Activated effector memory CD4-positive, alpha-beta T cell treated with anti-CD3 and anti-CD28 coated beads, Interleukin-2, amount 50 U/mL, for 16 hours (primary cell): ENCODE results near the gene COX6A2.
A peak's percentile ranks its signal among the peaks of the same experiment; 100 is the strongest.
"Not testable (repeated sequence)": the region's sequence is repeated elsewhere in the genome, so short reads cannot be mapped to it uniquely, and the experiment has no call there.

ENCODE experiments used
- DNase-seq: peaks from one replicate; pipeline ENCODE4 v3.0.0-alpha.2; 2020

The COX6A2 gene

DNA sequence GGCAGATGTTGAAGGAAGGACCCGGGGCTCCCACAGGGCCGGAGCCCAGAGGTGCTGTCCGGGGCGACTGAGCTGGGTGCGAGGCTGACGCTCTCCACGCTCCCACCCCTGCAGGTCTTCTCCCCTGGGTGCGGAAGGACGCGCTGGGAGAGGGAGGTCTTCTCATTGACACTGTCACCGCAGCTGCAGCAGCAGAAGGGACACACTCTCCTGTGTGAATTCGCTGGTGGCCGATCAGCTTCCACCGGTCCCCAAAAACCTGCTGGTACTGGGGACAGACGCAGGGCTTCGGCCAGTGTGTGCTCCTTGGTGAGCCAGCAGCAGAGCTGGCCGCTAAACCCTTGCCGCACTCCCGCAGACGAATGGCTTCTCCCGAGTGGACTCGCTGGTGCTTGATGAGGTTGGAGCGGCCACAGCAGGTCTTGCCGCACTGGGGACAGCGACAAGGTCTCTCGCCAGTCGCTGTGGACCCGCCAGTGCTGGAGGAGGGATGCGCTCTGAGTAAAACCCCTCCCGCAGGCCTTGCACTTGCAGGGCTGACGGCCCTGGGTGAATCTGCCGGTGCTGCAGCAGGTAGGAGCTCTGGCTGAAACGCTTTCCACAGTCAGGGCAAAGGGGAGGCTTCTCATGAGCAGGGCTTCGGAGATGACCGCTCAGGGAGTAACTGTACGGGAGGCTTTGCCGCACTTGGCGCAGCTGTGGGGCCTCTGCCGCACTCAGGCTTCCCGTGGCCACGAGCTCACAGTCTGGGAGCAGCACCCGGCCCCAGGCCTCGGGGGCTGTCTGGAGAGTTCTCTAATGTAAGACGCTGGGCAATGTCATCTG, 8.3 kb upstream of the COX6A2 start:
- DNase-seq, result peak; percentile 60

GRCh38 chr16:31435341-31436220, 7.4 kb upstream of the COX6A2 start:
- peak; percentile 48 for DNase-seq

- no peak for DNase-seq
These were observed 2.4 kb upstream of the COX6A2 start for GRCh38 chr16:31430380-31431052.

GRCh38 chr16:31429796-31430195, 1.6 kb upstream of the COX6A2 start:
- DNase-seq, result no peak

GRCh38 chr16:31429314-31429713, 1.2 kb upstream of the COX6A2 start:
- DNase-seq, result no peak

GRCh38 chr16:31428638-31429247, 583 bp upstream of the COX6A2 start:
- DNase-seq, result no peak

DNA sequence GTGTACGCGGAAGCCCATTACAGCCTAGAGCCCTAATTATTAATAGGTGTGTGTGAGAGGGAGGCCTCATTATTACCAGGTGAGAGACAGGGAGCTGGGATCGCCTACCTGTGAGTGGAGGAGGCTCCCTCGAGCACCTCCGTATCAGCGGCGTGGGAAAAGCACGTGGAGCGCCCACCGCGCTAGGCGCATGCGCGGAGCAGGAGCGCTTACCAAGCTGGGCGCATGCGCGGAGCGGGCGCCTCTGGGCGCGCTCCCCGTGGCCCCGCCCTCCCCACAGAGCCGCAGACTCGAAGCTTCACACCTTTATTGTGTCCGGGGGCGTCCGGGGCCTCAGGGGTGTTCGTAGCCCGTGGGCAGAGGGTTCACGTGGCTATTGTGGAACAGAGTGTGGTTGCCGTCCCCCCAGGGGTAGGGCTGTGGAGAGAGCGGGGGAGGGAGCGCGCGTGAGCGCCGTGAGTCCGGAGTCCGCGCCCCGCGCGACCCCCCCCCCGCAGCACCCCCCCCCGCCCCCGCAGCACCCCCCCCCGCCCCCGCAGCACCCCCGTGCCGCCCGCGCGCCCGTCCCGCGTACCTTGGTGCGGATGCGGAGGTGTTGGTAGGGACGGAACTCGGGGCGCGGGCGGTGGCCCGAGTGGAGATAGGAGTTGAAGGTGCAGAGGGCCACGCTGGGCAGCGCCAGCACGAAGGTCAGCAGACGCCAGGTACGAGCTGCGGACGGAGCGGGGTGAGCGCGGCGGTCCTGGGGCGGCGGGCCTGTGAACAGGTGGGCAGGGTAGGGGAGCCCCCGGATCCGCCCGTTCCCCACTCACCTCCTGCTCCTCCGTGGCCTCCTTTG, 500 bp downstream of the COX6A2 start:
- peak; percentile 88 for DNase-seq

DNA sequence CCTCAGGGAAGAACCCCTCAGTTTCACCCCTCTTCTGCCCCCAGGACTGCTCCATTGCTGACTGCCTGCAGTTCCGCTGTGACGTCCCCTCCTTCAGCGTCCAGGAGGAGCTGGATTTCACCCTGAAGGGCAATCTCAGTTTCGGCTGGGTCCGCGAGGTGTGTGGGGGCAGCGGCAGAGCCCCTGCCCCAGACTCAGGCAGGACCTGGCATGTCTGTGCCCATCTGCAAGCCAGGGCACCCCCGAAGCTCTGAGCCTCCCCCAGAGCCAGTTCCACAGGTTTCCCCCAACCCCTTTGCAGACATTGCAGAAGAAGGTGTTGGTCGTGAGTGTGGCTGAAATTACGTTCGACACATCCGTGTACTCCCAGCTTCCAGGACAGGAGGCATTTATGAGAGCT, 4.4 kb downstream of the COX6A2 start:
- DNase-seq, result no peak

- DNase-seq, result no peak
These were observed 4.9 kb downstream of the COX6A2 start for GRCh38 chr16:31423241-31423640.

DNA sequence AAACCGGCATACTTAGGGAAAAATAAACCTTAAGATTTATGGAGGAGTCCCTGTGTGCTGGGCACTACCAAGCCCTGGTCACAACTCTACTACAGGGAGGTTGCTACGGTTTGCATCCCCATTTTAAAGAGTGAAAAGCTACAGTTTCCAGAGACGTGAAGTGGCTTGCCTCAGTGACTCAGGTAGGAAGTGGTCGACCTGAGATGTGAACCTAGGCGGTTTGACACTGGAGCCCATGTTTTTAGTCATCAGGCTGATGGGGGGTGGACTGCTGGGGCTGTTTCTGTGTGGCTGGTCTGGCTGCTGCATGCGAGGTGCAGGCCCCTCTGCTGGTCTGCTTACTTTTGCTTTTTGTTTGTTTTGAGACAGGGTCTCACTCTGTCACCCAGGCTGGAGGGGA, 6.6 kb downstream of the COX6A2 start:
- peak; percentile 73 for DNase-seq

GRCh38 chr16:31420037-31420436, 8.1 kb downstream of the COX6A2 start:
- no peak for DNase-seq

DNA sequence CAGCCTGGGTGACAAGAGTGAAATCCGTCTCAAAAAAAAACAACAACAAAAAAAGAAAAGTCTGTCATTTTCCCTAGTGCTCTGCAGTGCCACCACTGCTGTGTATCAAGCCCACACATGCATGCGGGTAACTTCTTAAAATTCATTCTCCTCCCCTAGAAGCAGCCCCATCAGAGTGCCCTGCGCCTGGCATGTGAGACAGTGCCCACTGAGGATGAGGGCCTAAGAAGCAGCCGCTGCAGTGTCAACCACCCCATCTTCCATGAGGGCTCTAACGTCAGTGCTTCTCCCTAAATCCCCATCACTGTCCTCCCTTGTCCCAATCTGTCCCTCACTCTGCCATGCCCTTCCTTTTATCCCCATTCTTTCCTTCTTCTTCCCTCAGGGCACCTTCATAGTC, 10.2 kb downstream of the COX6A2 start:
- DNase-seq, result no peak

DNA sequence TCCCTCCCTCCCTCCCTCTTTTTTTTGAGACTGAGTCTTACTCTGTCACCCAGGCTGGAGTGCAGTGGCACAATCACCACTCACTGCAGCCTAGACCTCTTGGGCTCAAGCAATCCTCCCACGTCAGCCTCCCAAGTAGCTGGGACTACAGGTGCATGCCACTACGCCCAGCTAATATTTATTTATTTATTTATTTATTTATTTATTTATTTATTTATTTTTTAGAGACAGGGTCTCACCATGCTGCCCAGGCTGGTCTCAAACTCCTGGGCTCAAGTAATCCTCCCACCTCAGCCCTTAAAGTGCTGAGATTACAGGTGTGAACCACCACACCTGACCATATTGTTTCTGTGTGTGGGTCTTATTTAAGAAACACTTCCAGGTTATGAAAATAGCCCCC, 11.1 kb downstream of the COX6A2 start:
- not testable (repeated sequence) for DNase-seq

DNA sequence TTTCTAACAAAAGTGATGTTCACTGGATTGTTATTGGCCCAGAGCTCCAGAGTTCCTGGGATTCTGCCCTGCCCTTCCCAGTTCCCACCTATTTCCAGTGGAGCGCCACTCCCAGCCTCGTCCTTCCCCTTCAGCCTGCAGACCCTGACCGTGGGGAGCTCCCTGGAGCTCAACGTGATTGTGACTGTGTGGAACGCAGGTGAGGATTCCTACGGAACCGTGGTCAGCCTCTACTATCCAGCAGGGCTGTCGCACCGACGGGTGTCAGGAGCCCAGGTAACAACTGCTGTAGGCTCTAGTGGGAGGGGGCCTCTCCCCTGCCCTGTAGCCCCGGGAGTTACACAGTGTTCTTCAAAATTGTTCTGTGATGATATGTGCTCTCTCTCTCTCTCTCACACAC, 11.8 kb downstream of the COX6A2 start:
- no peak for DNase-seq

GRCh38 chr16:31414706-31415105, 13.5 kb downstream of the COX6A2 start:
- no peak for DNase-seq

DNA sequence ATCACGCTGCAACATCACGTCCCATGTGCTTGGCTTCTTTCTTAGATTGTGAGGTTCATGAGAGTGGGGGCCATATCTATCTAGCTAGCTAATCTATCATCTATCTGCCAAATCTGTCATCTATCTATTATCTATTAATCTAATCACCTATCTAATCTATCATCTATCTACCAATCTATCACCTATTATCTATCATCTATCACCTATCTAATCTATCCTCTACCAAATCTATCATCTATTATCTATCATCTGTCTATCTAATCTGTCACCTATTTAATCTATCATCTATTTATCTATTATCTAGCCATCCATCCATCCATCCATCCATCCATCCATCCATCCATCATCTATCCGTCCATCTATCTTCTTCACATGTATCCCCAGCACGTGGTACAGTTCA, 14.2 kb downstream of the COX6A2 start:
- DNase-seq, result no peak

DNA sequence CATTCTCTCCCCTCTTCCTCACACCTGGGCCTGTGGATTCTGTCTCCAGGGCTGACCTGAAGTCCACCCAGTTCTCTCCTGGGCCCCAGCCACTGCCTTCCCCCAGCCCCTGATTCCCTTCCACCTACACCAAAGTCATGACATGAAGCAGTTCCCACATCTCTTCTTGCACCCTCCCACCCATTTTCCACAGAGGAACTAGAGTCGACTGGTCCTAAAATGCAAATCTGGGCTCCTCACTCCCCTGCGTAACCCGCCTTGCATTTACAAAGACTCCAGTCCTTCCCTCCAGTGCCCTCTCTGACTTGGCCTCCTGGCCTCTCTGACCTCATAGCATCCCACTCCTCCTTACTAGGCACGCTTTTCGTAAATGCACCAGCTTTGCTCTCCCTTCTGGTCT, 14.8 kb downstream of the COX6A2 start:
- DNase-seq, result no peak

DNA sequence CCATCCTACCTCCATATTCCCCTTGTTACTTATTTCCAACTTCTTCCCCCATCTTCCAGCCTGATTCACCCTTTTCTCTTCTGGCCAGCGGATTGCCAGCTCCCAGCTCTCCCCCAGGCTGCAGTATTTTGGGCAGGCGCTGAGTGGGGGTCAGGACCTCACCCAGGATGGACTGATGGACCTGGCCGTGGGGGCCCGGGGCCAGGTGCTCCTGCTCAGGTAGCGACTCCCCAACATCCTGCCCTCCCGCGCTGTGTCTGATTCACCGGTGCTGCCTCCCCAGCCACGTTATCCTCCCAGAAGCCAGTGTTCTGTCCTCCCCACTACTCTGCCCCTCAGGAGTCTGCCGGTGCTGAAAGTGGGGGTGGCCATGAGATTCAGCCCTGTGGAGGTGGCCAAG, 15.4 kb downstream of the COX6A2 start:
- DNase-seq, result no peak

DNA sequence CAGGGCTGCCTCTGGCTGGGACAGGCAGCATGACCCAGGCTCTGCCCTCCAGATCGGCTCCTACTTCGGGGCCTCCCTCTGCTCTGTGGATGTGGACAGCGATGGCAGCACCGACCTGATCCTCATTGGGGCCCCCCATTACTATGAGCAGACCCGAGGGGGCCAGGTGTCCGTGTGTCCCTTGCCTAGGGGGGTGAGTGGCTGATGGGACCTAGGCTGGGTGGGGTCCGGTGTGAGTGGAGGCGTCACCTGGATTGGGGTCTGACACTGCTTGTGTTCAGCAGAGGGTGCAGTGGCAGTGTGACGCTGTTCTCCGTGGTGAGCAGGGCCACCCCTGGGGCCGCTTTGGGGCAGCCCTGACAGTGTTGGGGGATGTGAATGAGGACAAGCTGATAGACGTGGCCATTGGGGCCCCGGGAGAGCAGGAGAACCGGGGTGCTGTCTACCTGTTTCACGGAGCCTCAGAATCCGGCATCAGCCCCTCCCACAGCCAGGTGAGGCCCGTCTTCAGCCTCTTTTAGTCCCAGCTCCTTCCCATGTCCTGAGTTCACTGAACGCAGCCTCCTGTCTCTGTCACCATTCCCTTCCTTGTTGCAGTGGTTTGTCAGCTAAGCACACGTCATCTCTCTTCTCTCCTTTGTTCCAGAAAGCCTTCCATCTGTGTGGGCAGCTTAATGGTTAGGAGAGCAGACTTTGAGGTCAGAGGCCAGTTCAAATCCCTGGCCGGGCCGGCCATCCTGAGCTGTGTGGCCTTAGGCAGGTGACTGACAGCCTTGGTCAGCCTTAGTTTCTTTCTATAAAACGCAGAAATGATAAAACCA, 16.9 kb downstream of the COX6A2 start:
- no peak for DNase-seq

GRCh38 chr16:31410082-31410481, 18.1 kb downstream of the COX6A2 start:
- no peak for DNase-seq

DNA sequence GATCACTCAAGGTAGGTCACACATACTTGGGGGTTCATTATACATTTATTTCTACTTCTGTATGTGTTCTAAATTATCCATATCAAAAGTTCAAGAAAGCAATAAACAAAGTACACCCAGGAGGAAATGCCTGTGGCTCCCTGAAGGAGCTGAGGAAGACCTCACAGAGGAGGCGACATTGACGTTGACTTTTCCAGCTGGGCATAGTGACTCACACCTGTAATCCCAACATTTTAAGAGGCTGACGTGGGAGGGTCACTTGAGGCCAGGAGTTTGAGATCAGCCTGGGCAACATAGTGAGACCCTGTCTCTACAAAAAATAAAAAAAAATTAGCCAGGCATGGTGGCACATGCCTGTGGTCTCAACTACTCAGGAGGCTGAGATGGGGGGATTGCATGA, 18.7 kb downstream of the COX6A2 start:
- DNase-seq, result no peak
